Sigmoid colon (tissue), 7 donors: ENCODE results near the gene PHF1. TPM values are rescaled to one million over a fixed set of nuclear protein-coding genes. Genes with fewer than 3 reads are reported as not detected.
A peak's percentile ranks its signal among the peaks of the same experiment; 100 is the strongest.

Source experiments
- DNase-seq: peaks from one replicate; pipeline ENCODE4 v3.0.0-alpha.2; 2019
- H3K27ac ChIP-seq, 4 donors: fragments of 200-600 bp; sonication (generic); one replicate each; pipeline ENCODE4 v1.5.1; 2016 to 2019; ENCODE audit warnings: mild to moderate bottlenecking in 1 of 4
- H3K27me3 ChIP-seq, 3 donors: fragments of 200-600 bp; sonication (generic); one replicate each; pipeline ENCODE4 v1.5.1; 2019; ENCODE audit warnings: mild to moderate bottlenecking in 1 of 3
- H3K36me3 ChIP-seq, 4 donors: fragments of 200-600 bp; sonication (generic); one replicate each; pipeline ENCODE4 v1.5.1; 2016 to 2019
- H3K4me1 ChIP-seq, 4 donors: fragments of 200-600 bp; sonication (generic); one replicate each; pipeline ENCODE4 v1.5.1; 2017 to 2019
- H3K4me3 ChIP-seq, 4 donors: fragments of 200-600 bp; sonication (generic); one replicate each; pipeline ENCODE4 v1.5.1; 2017 to 2019; ENCODE audit warnings: mild to moderate bottlenecking in 2 of 4, moderate library complexity in 1 of 4
- H3K9me3 ChIP-seq, 4 donors: fragments of 200-600 bp in 3 of 4; sonication (generic) in 3 of 4; one replicate each; pipeline versions ENCODE4 v1.5.1 to v1.6.1; 2013 to 2019
- EP300 ChIP-seq, 4 donors: sonication (generic); formaldehyde crosslinking; IDR thresholded peaks; one replicate each; pipeline ENCODE4 v1.6.1; 2017; ENCODE audit warnings: antibody characterized with exemption in 4 of 4
- POLR2A ChIP-seq, 2 donors: fragments of 450-650 bp; IDR thresholded peaks; one replicate each; pipeline ENCODE4 v1.6.1; 2016; ENCODE audit warnings: antibody characterized with exemption in 2 of 2, mild to moderate bottlenecking in 2 of 2, moderate library complexity in 2 of 2
- POLR2AphosphoS5 ChIP-seq, 4 donors: sonication (generic); formaldehyde crosslinking; IDR thresholded peaks; one replicate each; pipeline ENCODE4 v1.6.1; 2017; ENCODE audit warnings: antibody characterized with exemption in 4 of 4
- WGBS, 2 donors: extraction: QIAGEN DNeasy Blood & Tissue Kit; methylation state at CpG; one replicate each; pipeline ENCODE4 v1.1.7; 2013; 5-methylcytosine and 5-hydroxymethylcytosine counted together
- intact Hi-C: fragments of 100-400 bp; cut with DNase I; formaldehyde crosslinking; loops from one replicate; pipeline ENCODE4 v1.15.1; 2023
- polyA plus RNA-seq, 3 donors: library from polyadenylated mRNA; stranded (reverse); fragments of 200-250 nt; gene quantifications; one replicate each; pipeline ENCODE4 v1.2.3, GENCODE V29; 2013
- total RNA-seq, 4 donors: library from RNA; depleted of rRNA; stranded (reverse); fragments of >200 nt; gene quantifications; one replicate each; pipeline ENCODE4 v1.1.0, GENCODE V29; 2016
- TF ChIP-seq, protein P1 (sequence below), 4 experiments: fragments of 450-650 bp in 3 of 4; fragments of 200-600 bp in 1 of 4; IDR thresholded peaks; one replicate each; pipeline ENCODE4 v1.5.1; 2016 to 2019; ENCODE audit warnings: antibody characterized with exemption in 4 of 4, mild to moderate bottlenecking in 3 of 4, moderate library complexity in 2 of 4
- donor health status: healthy with polysubstance abuse.
- donor health status: Bipolar disorder and iron deficiency.
- donor health status: healthy.

Gene PHF1
- total and polyA plus RNA-seq, 7 donors, result 22.4 to 82.3 (median 57.1) TPM

DNA sequence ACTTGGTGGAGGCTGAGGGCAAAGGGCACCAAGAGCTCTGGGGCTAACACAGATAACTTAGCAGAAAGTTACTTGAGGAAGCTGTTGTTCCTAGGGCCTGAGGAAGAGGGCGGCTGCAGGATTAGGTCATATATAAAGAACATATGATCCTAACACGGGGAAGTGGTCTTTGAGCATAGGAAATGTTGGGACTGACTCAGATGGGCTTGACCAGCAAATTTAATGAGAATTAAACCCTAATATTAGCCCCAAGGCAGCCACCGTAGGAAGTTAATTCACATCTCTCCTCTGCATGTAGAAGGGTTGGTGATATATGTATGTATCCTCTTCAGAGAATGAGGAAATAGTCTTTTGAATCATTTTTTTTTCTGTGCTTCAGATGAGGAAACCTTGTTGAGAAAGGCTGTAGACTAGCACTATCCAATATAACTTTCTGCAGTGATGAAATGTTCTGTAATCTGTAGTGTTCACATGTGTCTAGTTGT lies 34.3 kb downstream of the PHF1 start:
- no peak overlapping the region for H3K27ac ChIP-seq
- no peaks in the 10 kb centered on the region for H3K9me3 ChIP-seq
- H3K36me3 ChIP-seq, result peaks cover 4 to 84% (median 27%) of the 10 kb centered on the region in 4 donors
- no peaks in the 10 kb centered on the region for H3K27me3 ChIP-seq
- 66 to 87% methylated on average over 3 of the region's 3 CpGs for WGBS, 2 donors
- intact Hi-C loops, result no loop called here
- DNase-seq, result no peak
- no peak overlapping the region for H3K4me3 ChIP-seq
- no peaks in the 10 kb centered on the region for H3K4me1 ChIP-seq
- no peak for TF ChIP-seq POLR2A (IDR thresholded peaks at IDR 0.05)
- no peak for TF ChIP-seq EP300 (IDR thresholded peaks at IDR 0.05)
- no peak for TF ChIP-seq POLR2AphosphoS5 (IDR thresholded peaks at IDR 0.05)
- TF ChIP-seq, protein P1, sequence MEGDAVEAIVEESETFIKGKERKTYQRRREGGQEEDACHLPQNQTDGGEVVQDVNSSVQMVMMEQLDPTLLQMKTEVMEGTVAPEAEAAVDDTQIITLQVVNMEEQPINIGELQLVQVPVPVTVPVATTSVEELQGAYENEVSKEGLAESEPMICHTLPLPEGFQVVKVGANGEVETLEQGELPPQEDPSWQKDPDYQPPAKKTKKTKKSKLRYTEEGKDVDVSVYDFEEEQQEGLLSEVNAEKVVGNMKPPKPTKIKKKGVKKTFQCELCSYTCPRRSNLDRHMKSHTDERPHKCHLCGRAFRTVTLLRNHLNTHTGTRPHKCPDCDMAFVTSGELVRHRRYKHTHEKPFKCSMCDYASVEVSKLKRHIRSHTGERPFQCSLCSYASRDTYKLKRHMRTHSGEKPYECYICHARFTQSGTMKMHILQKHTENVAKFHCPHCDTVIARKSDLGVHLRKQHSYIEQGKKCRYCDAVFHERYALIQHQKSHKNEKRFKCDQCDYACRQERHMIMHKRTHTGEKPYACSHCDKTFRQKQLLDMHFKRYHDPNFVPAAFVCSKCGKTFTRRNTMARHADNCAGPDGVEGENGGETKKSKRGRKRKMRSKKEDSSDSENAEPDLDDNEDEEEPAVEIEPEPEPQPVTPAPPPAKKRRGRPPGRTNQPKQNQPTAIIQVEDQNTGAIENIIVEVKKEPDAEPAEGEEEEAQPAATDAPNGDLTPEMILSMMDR (IDR thresholded peaks at IDR 0.05), result no peak

DNA sequence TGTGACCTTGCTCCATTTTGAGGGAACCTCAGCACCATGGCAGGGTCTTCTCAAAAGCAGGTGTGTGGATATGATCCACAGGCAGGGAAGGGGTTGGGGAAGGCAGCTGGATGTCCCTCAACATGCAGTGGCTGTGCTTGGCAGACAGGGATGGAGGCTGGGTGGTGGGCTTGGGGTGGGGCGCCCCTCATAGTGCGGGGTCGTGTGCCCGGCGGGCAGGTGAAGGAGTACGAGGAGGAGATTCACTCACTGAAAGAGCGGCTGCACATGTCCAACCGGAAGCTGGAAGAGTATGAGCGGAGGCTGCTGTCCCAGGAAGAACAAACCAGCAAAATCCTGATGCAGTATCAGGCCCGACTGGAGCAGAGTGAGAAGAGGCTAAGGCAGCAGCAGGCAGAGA lies 35.5 kb downstream of the PHF1 start:
- no peak for DNase-seq
- H3K36me3 ChIP-seq, result peaks cover 2 to 73% (median 26%) of the 10 kb centered on the region in 4 donors
- no peaks in the 10 kb centered on the region for H3K27me3 ChIP-seq
- intact Hi-C loops, result no loop called here
- H3K9me3 ChIP-seq, result no peaks in the 10 kb centered on the region
- WGBS, 2 donors, result 92 to 97% methylated on average over 10 of the region's 10 CpGs
- TF ChIP-seq POLR2AphosphoS5 (IDR thresholded peaks at IDR 0.05) (no peak), POLR2A (IDR thresholded peaks at IDR 0.05) (no peak), EP300 (IDR thresholded peaks at IDR 0.05) (no peak)
- TF ChIP-seq, protein P1 (IDR thresholded peaks at IDR 0.05), result no peak
- no peak overlapping the region for H3K27ac ChIP-seq
- no peaks in the 10 kb centered on the region for H3K4me1 ChIP-seq
- H3K4me3 ChIP-seq, result no peak overlapping the region

DNA sequence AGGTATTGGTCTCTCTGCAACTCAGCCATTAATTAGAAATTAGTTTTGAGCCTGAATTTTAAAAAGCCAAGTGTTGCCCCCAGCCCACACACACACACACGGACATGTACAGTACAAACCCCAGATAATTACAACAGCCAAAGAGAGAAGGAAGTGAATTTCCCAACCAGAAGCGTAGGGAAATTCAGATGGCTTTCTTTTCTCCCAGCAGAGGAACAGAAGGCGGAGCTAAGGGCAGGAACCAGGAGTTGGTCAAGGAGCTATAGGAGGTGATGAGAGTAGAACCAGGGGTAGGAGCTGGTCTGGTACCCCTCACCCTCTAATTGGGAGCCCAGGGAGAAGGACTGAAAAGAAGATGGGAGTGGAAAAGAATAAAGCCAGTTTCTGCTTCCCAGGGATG lies 39.6 kb downstream of the PHF1 start:
- WGBS, 2 donors, result 69 to 77% methylated on average over 3 of the region's 3 CpGs
- no peaks in the 10 kb centered on the region for H3K27me3 ChIP-seq
- intact Hi-C loops, result loop anchor here (5.0 kb wide), 1 partner anchor 122 kb away; no protein-coding TSS in a partner anchor
- no peak overlapping the region for H3K27ac ChIP-seq
- TF ChIP-seq, protein P1 (IDR thresholded peaks at IDR 0.05), result no peak
- TF ChIP-seq POLR2AphosphoS5 (IDR thresholded peaks at IDR 0.05) (no peak), POLR2A (IDR thresholded peaks at IDR 0.05) (no peak)
- H3K36me3 ChIP-seq, result peaks cover 0 to 37% (median 9%) of the 10 kb centered on the region in 4 donors
- peaks cover 0 to 27% (median 19%) of the 10 kb centered on the region in 4 donors for H3K4me1 ChIP-seq
- H3K9me3 ChIP-seq, result no peaks in the 10 kb centered on the region
- no peak for DNase-seq
- no peak overlapping the region for H3K4me3 ChIP-seq

DNA sequence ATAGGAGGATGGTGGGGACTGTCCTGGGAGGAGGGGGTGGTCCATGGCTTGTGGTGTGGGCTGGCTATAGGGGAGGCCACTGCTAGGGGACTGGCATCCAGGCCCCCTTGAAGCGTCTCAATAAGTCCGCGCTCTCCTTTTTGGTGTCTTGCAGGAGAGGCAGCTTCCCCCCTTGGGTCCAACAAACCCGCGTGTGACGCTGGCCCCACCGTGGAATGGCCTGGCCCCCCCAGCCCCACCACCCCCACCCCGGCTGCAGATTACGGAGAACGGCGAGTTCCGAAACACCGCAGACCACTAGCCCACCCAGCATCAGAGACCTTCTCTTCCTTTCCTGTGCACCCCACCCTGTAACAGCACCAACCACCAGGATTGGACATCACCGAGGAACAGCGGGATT lies 40.8 kb downstream of the PHF1 start:
- WGBS, 2 donors, result 93 to 96% methylated on average over 15 of the region's 15 CpGs
- peaks cover 0 to 30% (median 20%) of the 10 kb centered on the region in 4 donors for H3K4me1 ChIP-seq
- TF ChIP-seq POLR2A (IDR thresholded peaks at IDR 0.05), result no peak
- no peak for TF ChIP-seq EP300 (IDR thresholded peaks at IDR 0.05)
- TF ChIP-seq, protein P1 (IDR thresholded peaks at IDR 0.05), result no peak
- no peak for TF ChIP-seq POLR2AphosphoS5 (IDR thresholded peaks at IDR 0.05)
- no peak overlapping the region for H3K4me3 ChIP-seq
- H3K36me3 ChIP-seq, result peaks cover 0 to 37% (median 10%) of the 10 kb centered on the region in 4 donors
- H3K27ac ChIP-seq, result no peak overlapping the region
- no peak for DNase-seq
- no peaks in the 10 kb centered on the region for H3K9me3 ChIP-seq
- intact Hi-C loops, result loop anchor here (5.0 kb wide), 1 partner anchor 121 kb away; no protein-coding TSS in a partner anchor
- H3K27me3 ChIP-seq, result no peaks in the 10 kb centered on the region

DNA sequence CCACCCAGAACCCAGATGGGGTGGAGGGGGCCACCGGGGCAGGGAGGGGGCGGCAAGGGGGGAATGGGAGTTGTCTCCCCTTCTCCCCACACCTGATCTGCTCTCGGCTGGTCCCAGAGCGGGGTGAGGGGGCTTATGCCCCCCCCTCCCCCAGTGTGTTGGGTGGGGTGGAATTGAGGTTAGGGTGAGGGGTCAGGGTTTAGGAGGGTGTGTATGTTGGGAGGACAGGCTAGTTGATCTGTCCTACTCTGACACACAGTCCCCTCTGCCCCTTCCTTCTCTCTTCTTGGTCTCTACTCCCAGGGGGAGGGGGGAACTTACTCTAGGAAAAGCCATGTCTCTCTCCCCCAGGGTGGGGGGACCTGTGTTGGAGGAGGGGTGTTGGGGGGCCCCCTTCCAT lies 41.7 kb downstream of the PHF1 start:
- H3K27me3 ChIP-seq, result no peaks in the 10 kb centered on the region
- H3K27ac ChIP-seq, result peak overlapping the region in 3 of 4 donors; percentile 11 to 88 (median 85)
- peaks cover 0 to 34% (median 8%) of the 10 kb centered on the region in 4 donors for H3K36me3 ChIP-seq
- intact Hi-C loops, result loop anchor here (5.0 kb wide), 1 partner anchor 120 kb away; no protein-coding TSS in a partner anchor
- 89 to 90% methylated on average over 4 of the region's 4 CpGs for WGBS, 2 donors
- TF ChIP-seq, protein P1 (IDR thresholded peaks at IDR 0.05), result no peak
- TF ChIP-seq EP300 (IDR thresholded peaks at IDR 0.05) (no peak), POLR2A (IDR thresholded peaks at IDR 0.05) (no peak), POLR2AphosphoS5 (IDR thresholded peaks at IDR 0.05) (no peak)
- H3K9me3 ChIP-seq, result no peaks in the 10 kb centered on the region
- DNase-seq, result no peak
- H3K4me1 ChIP-seq, result peaks cover 0 to 30% (median 20%) of the 10 kb centered on the region in 4 donors
- H3K4me3 ChIP-seq, result no peak overlapping the region
